A204.1 (cell line): ENCODE measurements around the gene ZNF688.
"Not testable (repeated sequence)": the region's sequence is repeated elsewhere in the genome, so short reads cannot be mapped to it uniquely, and the experiment has no call there.

Experiments
- FAIRE-seq: peaks from 2 replicates; lab custom pipeline; 2012; peaks lifted over from hg19 to GRCh38; lab: Jason Lieb, UNC

The ZNF688 gene

DNA sequence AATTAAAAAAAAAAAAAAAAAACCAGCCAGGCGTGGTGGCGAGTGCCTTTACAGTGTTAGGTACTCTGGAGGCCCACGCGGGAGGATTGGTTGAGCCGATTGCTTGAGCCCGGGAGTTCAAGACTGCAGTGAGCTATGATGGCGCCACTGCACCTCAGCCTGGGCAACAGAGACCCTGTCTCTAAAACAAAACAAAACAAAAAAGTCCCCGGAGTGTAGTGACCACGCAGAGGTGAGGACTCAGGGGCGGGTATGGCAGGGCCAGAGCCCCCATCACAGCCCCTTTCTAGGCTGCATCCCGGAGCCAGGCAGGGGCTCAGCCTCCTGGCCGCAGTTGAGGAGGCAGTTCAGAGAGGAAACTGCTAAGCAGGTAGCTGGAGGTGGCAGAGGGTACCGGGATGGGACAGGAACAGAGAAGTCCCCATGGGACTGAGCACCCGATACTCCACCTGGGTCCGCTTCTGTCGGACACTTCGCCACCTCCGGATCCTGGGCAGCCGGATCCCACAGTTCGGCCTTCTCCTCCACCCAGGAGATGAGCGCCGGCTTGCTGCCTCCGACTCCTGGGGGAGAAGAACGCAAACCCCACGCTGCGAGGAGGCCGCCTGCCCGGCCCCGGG lies 37.7 kb downstream of the ZNF688 start:
- no peak for FAIRE-seq

GRCh38 chr16:30533146-30533522 lies 38.4 kb downstream of the ZNF688 start:
- FAIRE-seq = no peak

GRCh38 chr16:30532285-30533145 lies 39.0 kb downstream of the ZNF688 start:
- FAIRE-seq = no peak

GRCh38 chr16:30530163-30531037 lies 41.1 kb downstream of the ZNF688 start:
- no peak for FAIRE-seq

GRCh38 chr16:30528799-30529457 lies 42.6 kb downstream of the ZNF688 start:
- FAIRE-seq = no peak

- no peak for FAIRE-seq
Observed at GRCh38 chr16:30527635-30528178, 43.8 kb downstream of the ZNF688 start.

GRCh38 chr16:30526823-30527634 lies 44.5 kb downstream of the ZNF688 start:
- FAIRE-seq = peak; percentile 97

- no peak for FAIRE-seq
Observed at GRCh38 chr16:30526137-30526822, 45.2 kb downstream of the ZNF688 start, which contains the start of gene ZNF768. TSS of gene ZNF768 (minus strand) at chr16:30526566. CDS start at chr16:30526413, 153 bp downstream.

DNA sequence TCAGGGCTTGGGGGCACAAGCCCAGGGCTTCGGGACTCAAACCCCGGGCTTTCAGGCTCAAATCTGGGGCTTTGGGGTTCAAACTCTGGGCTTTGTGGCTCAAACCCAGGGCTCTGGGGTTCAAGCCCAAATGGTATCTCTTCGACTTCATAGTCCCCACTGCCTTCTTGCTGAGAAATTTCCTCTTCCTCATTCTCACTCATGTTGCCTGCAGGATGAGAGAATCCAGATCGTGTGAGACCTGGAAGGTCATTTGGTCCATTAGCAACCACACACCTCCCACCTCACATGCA lies 45.7 kb downstream of the ZNF688 start:
- FAIRE-seq = no peak

GRCh38 chr16:30524575-30525568 lies 46.6 kb downstream of the ZNF688 start:
- FAIRE-seq = no peak

DNA sequence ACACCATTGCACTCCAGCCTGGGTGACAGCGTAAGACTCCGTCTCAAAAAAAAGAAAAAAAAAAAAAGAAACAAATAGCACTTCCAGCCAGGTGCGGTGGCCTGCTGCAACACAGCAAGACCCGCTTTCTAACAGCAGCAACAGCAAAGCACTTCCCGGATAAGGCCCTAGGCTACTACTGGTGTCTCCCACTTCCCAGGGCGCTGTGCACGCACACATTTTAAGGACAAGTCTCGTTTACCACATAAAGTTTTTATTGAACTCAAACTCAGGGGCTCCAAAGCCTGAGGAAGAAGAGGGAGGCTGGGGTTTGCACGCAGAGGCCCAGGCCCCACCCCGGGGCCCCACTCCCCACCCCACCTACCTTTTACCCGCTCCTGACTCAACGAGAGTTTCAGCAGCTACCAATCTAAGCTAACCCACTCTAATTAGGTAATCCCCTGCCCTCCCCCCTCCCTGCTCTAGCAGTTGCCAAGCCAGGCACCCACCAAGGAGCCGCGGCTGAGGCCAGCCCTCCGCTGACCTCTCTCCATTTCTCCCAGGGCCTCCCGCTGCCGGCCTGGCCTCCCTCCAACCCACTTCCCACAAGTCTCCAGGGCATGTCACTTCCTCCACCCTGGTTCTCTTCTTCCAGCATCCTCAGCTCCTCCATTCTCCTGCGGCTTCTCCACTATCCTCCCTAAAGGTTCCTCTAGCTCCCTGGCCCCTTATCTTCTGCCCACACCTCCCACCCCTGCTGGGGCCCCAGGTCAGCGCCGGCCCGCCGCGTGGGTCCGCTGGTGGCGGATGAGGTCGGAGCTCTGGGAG lies 47.5 kb downstream of the ZNF688 start:
- FAIRE-seq = no peak

DNA sequence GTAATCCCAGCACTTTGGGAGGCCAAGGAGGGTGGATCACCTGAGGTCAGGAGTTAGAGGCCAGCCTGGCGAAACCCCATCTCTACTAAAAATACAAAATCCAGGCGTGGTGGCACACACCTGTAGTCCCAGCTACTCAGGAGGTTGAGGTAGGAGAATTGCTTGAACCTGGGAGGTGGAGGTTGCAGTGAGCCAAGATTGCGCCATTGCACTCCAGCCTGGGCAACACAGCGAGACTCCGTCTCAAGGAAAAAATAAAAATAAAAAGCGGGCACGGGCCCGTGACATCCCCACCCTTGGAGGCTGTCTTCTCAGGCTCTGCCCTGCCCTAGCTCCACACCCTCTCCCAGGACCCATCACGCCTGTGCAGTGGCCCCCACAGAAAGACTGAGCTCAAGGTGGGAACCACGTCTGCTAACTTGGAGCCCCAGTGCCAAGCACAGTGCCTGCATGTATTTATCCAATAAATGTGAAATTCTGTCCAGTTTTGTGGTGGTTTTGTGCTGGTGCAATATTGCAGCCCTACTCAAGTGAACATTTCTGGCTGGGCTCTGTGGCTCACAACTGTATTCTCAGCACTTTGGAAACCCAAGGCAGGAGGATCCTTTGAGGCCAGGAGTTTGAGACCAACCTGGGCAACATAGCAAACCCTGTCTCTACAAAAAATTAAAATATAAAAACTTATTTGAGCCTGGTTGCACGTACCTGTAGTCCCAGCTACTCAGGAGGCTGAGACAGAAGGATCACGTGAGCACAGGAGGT lies 48.6 kb downstream of the ZNF688 start:
- not testable (repeated sequence) for FAIRE-seq

DNA sequence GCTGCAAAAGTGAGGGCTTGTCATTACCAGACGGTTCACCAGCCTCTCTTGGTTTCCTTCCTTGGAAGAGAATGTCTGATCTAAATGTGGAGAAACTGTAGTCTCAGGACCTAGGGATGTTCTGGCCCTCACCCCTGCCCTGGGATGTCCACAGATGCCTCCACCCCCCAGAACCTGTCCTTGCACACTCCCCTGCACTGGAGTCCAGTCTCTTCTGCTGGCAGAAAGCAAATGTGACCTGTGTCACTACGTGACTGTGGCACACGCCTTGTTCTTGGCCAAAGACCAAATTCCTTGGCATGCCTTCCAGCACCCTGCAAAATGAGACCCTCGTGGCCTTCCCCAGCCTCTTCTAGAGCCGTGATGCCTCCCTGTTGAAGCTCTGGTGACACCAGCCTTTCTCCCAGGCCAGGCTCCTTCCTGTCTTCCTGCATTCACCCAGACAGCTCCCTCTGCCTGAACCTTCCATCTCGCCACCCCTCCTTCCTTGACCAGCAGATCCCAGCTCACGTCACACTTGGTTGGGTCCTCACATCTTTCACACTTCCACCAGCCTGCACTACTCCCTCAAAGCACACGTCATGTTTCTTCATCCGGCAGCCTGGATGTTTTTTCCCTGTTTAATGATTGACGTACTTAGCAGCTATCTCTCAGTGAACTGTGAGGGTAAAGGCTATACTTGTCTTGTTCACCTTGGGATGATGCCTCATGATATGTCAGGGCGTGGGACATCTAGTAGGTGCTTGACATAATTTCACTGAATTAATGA lies 49.5 kb downstream of the ZNF688 start:
- FAIRE-seq = no peak

- FAIRE-seq = no peak
Observed at GRCh38 chr16:30521476-30521872, 50.0 kb downstream of the ZNF688 start.
